Smooth muscle cell (in vitro differentiated cells): ENCODE results near the gene CER1. TPM values are rescaled to one million over a fixed set of nuclear protein-coding genes. Genes with fewer than 3 reads are reported as not detected.
A peak's percentile ranks its signal among the peaks of the same experiment; 100 is the strongest.

ENCODE experiments used
- DNase-seq: peaks from one replicate; lab custom pipeline; 2025; ENCODE audit not compliant: unreplicated experiment; lab: John Stamatoyannopoulos, UW
- H2AFZ ChIP-seq: fragments of 200-600 bp; sonication (generic); 2 replicates; pipeline ENCODE4 v1.6.0; 2016; ENCODE audit warnings: antibody characterized with exemption, low read depth, mild to moderate bottlenecking
- H3F3A ChIP-seq: fragments of 200-600 bp; sonication (generic); 2 replicates; pipeline ENCODE4 v1.6.0; 2017; ENCODE audit warnings: antibody characterized with exemption, low read depth
- H3K27ac ChIP-seq: fragments of 200-600 bp; sonication (generic); 2 replicates; pipeline ENCODE4 v1.5.1; 2016; ENCODE audit warnings: low read depth, mild to moderate bottlenecking
- H3K27me3 ChIP-seq: fragments of 200-600 bp; sonication (generic); 2 replicates; pipeline ENCODE4 v1.6.1; 2016; ENCODE audit warnings: low read depth, mild to moderate bottlenecking
- H3K36me3 ChIP-seq: fragments of 200-600 bp; sonication (generic); 2 replicates; pipeline ENCODE4 v1.5.1; 2016; ENCODE audit warnings: low read depth
- H3K4me1 ChIP-seq: fragments of 200-600 bp; sonication (generic); 2 replicates; pipeline ENCODE4 v1.5.1; 2016; ENCODE audit warnings: low read depth
- H3K4me2 ChIP-seq: fragments of 200-600 bp; sonication (generic); 2 replicates; pipeline ENCODE4 v1.6.0; 2016; ENCODE audit warnings: mild to moderate bottlenecking
- H3K4me3 ChIP-seq: fragments of 200-600 bp; sonication (generic); 2 replicates; pipeline ENCODE4 v1.5.1; 2016; ENCODE audit warnings: mild to moderate bottlenecking
- H3K79me2 ChIP-seq: fragments of 200-600 bp; sonication (generic); 2 replicates; pipeline ENCODE4 v1.6.0; 2016; ENCODE audit warnings: low read depth, mild to moderate bottlenecking
- H3K9ac ChIP-seq: fragments of 200-600 bp; sonication (generic); 2 replicates; pipeline ENCODE4 v1.6.0; 2016; ENCODE audit warnings: low read depth
- H3K9me3 ChIP-seq: fragments of 200-600 bp; sonication (generic); replicated peaks from 2 replicates; pipeline ENCODE4 v1.5.1; 2016; ENCODE audit warnings: low read depth
- H4K20me1 ChIP-seq: fragments of 200-600 bp; sonication (generic); 2 replicates; pipeline ENCODE4 v1.6.0; 2016; ENCODE audit warnings: low read depth
- CTCF ChIP-seq: fragments of 200-600 bp; sonication (generic); IDR thresholded peaks from 2 replicates; pipeline ENCODE4 v1.5.1; 2017; ENCODE audit warnings: borderline replicate concordance, mild to moderate bottlenecking, antibody characterized with exemption; ENCODE audit not compliant: insufficient read depth, poor library complexity, severe bottlenecking
- WGBS: methylation state at CpG from one replicate; pipeline ENCODE4 v1.1.7; 2016; ENCODE audit warnings: low lambda C conversion rate; 5-methylcytosine and 5-hydroxymethylcytosine counted together
- polyA plus RNA-seq: library from polyadenylated mRNA; unstranded; fragments of >200 nt; fragmentation: Nextera tagmentation; extraction: Ambion mirVana; gene quantifications from 2 replicates; pipeline ENCODE4 v1.2.1, GENCODE V29; 2016
- total RNA-seq: library from RNA; depleted of rRNA; stranded (reverse); fragments of >200 nt; gene quantifications from 2 replicates; pipeline ENCODE4 v1.2.3, GENCODE V29; 2014

The CER1 gene
- total and polyA plus RNA-seq, 2 experiments from 2014 or later, result 1.6 TPM; not detected in 1

DNA sequence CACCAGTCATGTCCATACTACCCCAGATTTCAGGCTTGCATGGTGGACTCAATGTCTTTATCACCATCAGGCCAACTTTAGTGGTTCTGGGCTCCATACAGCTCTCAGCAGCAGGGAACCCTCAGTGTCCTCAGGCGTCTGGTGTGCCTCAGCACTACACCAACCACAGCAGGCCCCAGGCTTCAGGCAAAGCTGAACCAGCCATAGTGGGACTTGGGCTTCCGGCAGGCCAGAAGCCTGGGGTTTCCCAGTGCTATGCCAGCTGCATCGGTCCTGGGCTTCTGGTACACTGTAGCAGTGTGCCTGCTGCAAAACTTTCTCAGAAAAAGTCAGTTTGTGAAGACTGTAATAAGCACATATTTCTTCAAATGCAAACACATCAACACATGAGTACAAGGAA is 18.3 kb downstream of the CER1 start:
- no peak for DNase-seq
- no peak for TF ChIP-seq CTCF
- H3K36me3 ChIP-seq, result peaks cover 3% of the 10 kb centered on the region
- no peaks in the 10 kb centered on the region for H3F3A ChIP-seq
- no peaks in the 10 kb centered on the region for H3K27me3 ChIP-seq
- no peaks in the 10 kb centered on the region for H3K79me2 ChIP-seq
- no peak overlapping the region for H3K27ac ChIP-seq
- H3K4me2 ChIP-seq, result no peak overlapping the region
- peaks cover 9% of the 10 kb centered on the region for H3K9me3 ChIP-seq
- no peaks in the 10 kb centered on the region for H3K4me1 ChIP-seq
- no peak overlapping the region for H2AFZ ChIP-seq
- H3K9ac ChIP-seq, result no peak overlapping the region
- H3K4me3 ChIP-seq, result no peak overlapping the region
- WGBS, result 86% methylated on average over 3 of the region's 3 CpGs
- H4K20me1 ChIP-seq, result no peaks in the 10 kb centered on the region

GRCh38 chr9:14702200-14702720 is 20.3 kb downstream of the CER1 start:
- Histone ChIP-seq H3F3A (no peaks in the 10 kb centered on the region), H3K9me3 (peaks cover 9% of the 10 kb centered on the region)
- 79% methylated on average over 4 of the region's 4 CpGs for WGBS

DNA sequence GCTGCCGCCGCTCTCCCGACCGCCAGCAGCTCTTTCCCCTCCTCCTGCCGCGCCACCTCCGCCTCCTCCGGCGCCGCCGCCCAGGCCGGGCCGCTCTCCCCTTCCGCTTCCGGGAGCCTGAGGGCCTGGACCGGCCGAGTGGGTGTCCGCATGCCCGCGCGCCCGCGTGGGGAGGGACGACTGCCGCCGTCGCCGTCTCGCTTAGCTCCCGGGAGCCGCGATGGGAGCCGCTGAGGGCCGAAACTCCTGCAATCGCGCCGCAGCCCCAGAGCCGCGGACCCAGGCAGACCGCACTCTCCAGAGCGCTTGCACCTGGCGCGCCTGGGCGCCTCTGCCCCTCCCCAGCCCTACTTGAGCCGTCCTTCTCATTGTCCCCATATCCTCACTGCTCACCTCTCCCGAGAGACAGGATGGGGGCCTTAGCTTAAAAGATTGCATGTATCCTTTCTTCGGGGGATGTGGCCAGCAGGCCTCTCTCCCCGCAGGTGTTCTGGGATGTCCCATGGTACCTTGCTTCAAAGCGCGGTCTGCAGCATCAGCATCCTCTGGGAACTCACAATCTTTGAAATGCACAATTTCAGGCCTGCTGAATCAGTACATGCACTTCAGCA is 29.2 kb downstream of the CER1 start, which contains the start of gene ZDHHC21:
Gene ZDHHC21 (minus strand): TSS at position 182 of the 611 bp plus-strand sequence. CDS start 19,092 bp downstream, outside the sequence.
- H3K79me2 ChIP-seq, result peaks cover 19% of the 10 kb centered on the region
- H3K36me3 ChIP-seq, result no peaks in the 10 kb centered on the region
- no peaks in the 10 kb centered on the region for H3K27me3 ChIP-seq
- no peaks in the 10 kb centered on the region for H3F3A ChIP-seq
- WGBS, result 3% methylated on average over 46 of the region's 50 CpGs
- no peak within 1 kb of the TSS for H3K27ac ChIP-seq
- H3K4me1 ChIP-seq, result peaks cover 17% of the 10 kb centered on the region
- peak within 1 kb of the TSS; percentile 69 for H3K9ac ChIP-seq
- peak within 1 kb of the TSS; percentile 98 for H2AFZ ChIP-seq
- no peaks in the 10 kb centered on the region for H3K9me3 ChIP-seq
- peak within 1 kb of the TSS; percentile 86 for H3K4me3 ChIP-seq
- H4K20me1 ChIP-seq, result no peaks in the 10 kb centered on the region
- peak; percentile 12 for DNase-seq
- no peak for TF ChIP-seq CTCF
- H3K4me2 ChIP-seq, result peak within 1 kb of the TSS; percentile 90

More at GRCh38 chr9:14702200-14702720, 20.3 kb downstream of the CER1 start:
- Histone ChIP-seq H3K4me2 (no peak overlapping the region), H3K27ac (no peak overlapping the region), H4K20me1 (no peaks in the 10 kb centered on the region), H3K4me3 (no peak overlapping the region), H3K9ac (no peak overlapping the region), H3K36me3 (peaks cover under 1% of the 10 kb centered on the region), H3K79me2 (no peaks in the 10 kb centered on the region), H3K4me1 (no peaks in the 10 kb centered on the region), H3K27me3 (no peaks in the 10 kb centered on the region), H2AFZ (no peak overlapping the region)
- no peak for DNase-seq
- TF ChIP-seq CTCF, result no peak
